OCI-LY7 (cell line): ENCODE measurements around the gene PAK3.

Source experiments
- CTCF ChIP-seq: fragments of 200-600 bp; sonication (generic); conservative IDR thresholded peaks from 2 replicates; pipeline ENCODE4 v1.5.1; 2014; ENCODE audit warnings: mild to moderate bottlenecking, antibody characterized with exemption, low read length, moderate library complexity, mixed read lengths
- EZH2phosphoT487 ChIP-seq: fragments of 200-600 bp; sonication (generic); IDR thresholded peaks from 2 replicates; pipeline ENCODE4 v1.6.1; 2018; ENCODE audit warnings: low read depth, borderline replicate concordance, mild to moderate bottlenecking, mixed run types, antibody characterized with exemption, low read length, moderate library complexity, mixed read lengths

DNA sequence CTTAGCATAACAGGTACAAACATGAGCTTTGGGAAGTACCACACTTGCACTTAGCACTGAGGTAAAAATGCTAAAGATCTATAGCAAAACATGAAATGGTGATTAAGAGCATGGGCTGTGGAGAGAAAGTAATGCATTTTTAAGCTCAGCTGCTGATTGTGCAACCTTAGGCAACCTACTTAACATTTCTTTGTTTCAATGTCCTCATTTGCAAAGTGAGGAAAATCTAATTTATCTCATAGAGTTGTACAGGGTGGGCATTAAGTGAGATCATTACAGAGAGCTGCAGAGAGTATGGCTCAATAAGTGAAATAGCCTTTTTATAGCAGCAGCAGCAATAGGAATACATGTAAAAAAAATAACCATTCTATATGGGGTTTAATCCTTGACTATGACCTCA lies 87.0 kb downstream of the PAK3 start:
- TF ChIP-seq CTCF (no peak), EZH2phosphoT487 (no peak)
